Measurements from ENCODE around the gene SPDL1. TPM values are rescaled to one million over a fixed set of nuclear protein-coding genes. Genes with fewer than 3 reads are reported as not detected.

SPDL1 gene
- total RNA-seq, 1 experiment from 2014 or later: 29.9 TPM

- Histone ChIP-seq H2AFZ (ENCODE audit: low read length) (peak overlapping the region; percentile 97), H3K4me3 (ENCODE audit: low read length) (peak overlapping the region; percentile 88), H3K4me2 (ENCODE audit: low read length) (peak overlapping the region; percentile 92), H3K9ac (ENCODE audit: low read length) (peak overlapping the region; percentile 97), H3K27ac (ENCODE audit: low read length) (peak overlapping the region; percentile 48), H3K4me1 (ENCODE audit: insufficient read depth, low read length) (peaks cover 17% of the 10 kb centered on the region), H3K27me3 (ENCODE audit: low read length) (no peaks in the 10 kb centered on the region), H3K79me2 (ENCODE audit: low read length) (peaks cover 45% of the 10 kb centered on the region), H3F3A (ENCODE audit: low read length, unreplicated experiment) (no peaks in the 10 kb centered on the region), H3K9me3 (ENCODE audit: low read length) (no peaks in the 10 kb centered on the region), H4K20me1 (ENCODE audit: low read length) (no peaks in the 10 kb centered on the region), H3K36me3 (ENCODE audit: low read depth, low read length) (peaks cover 3% of the 10 kb centered on the region; the same call in 1 of the 2 replicates), H3K9me2 (replicated peaks; ENCODE audit: low read length) (no peaks in the 10 kb centered on the region)
- ChIA-PET POLR2A (ENCODE audit: unreplicated experiment) (interaction anchor here (1.6 kb wide), 1 partner anchor 10 kb away, joined by 27 read pairs; no protein-coding TSS in a partner anchor), CTCF (no interaction called here)
- TF ChIP-seq EZH2 (IDR thresholded peaks at IDR 0.05; ENCODE audit: low read length, unreplicated experiment) (no peak), EZH2phosphoT487 (IDR thresholded peaks at IDR 0.05; ENCODE audit: borderline replicate concordance, low read length) (no peak), CTCF (conservative IDR thresholded peaks at IDR 0.05; ENCODE audit: low read depth, low read length) (no peak)
- TSS peak; percentile 83 for BruUV-seq (replicated peaks)
- no peak for DNase-seq
- intact Hi-C loops (cut with micrococcal nuclease): loop anchor here (1.0 kb wide), 1 partner anchor 10 kb away; no protein-coding TSS in a partner anchor
- peak; percentile 13 for ATAC-seq
Measured at GRCh38 chr5:169583101-169583423, 511 bp upstream of the SPDL1 start.

- Histone ChIP-seq H3K9me3 (ENCODE audit: low read length) (no peaks in the 10 kb centered on the region), H2AFZ (ENCODE audit: low read length) (no peak overlapping the region), H3K36me3 (ENCODE audit: low read depth, low read length) (peaks cover 21% of the 10 kb centered on the region), H3K27me3 (ENCODE audit: low read length) (no peaks in the 10 kb centered on the region), H3K9me2 (replicated peaks; ENCODE audit: low read length) (no peaks in the 10 kb centered on the region), H3K4me2 (ENCODE audit: low read length) (peak overlapping the region; percentile 92), H4K20me1 (ENCODE audit: low read length) (no peaks in the 10 kb centered on the region), H3K9ac (ENCODE audit: low read length) (peak overlapping the region; percentile 97), H3K27ac (ENCODE audit: low read length) (no peak overlapping the region), H3K4me1 (ENCODE audit: insufficient read depth, low read length) (peaks cover 17% of the 10 kb centered on the region), H3K79me2 (ENCODE audit: low read length) (peaks cover 61% of the 10 kb centered on the region), H3K4me3 (ENCODE audit: low read length) (peak overlapping the region; percentile 88), H3F3A (ENCODE audit: low read length, unreplicated experiment) (no peaks in the 10 kb centered on the region)
- intact Hi-C loops (cut with micrococcal nuclease): loop anchor here (2.0 kb wide), 1 partner anchor 48 kb away; no protein-coding TSS in a partner anchor
- TF ChIP-seq CTCF (conservative IDR thresholded peaks at IDR 0.05; ENCODE audit: low read depth, low read length) (no peak; the same call in 1 of the 2 replicates), EZH2phosphoT487 (IDR thresholded peaks at IDR 0.05; ENCODE audit: borderline replicate concordance, low read length) (no peak), EZH2 (IDR thresholded peaks at IDR 0.05; ENCODE audit: low read length, unreplicated experiment) (no peak)
- POLR2A ChIA-PET (ENCODE audit: unreplicated experiment): no interaction called here
- no peak for ATAC-seq
- CTCF ChIA-PET: no interaction called here
- BruUV-seq (replicated peaks): no TSS peak
- no peak for DNase-seq
Measured at GRCh38 chr5:169584998-169585451, 1.5 kb downstream of the SPDL1 start.

GRCh38 chr5:169590602-169591001 is 7.0 kb downstream of the SPDL1 start:
- Histone ChIP-seq H3K9me3 (ENCODE audit: low read length) (no peaks in the 10 kb centered on the region), H3K27me3 (ENCODE audit: low read length) (no peaks in the 10 kb centered on the region), H3K36me3 (ENCODE audit: low read depth, low read length) (peaks cover 58% of the 10 kb centered on the region), H3K4me3 (ENCODE audit: low read length) (no peak overlapping the region), H3K4me1 (ENCODE audit: insufficient read depth, low read length) (peaks cover 52% of the 10 kb centered on the region), H3K79me2 (ENCODE audit: low read length) (peaks cover 56% of the 10 kb centered on the region), H4K20me1 (ENCODE audit: low read length) (no peaks in the 10 kb centered on the region), H3K9me2 (replicated peaks; ENCODE audit: low read length) (no peaks in the 10 kb centered on the region), H3K9ac (ENCODE audit: low read length) (no peak overlapping the region), H3K27ac (ENCODE audit: low read length) (peak overlapping the region; percentile 93), H3K4me2 (ENCODE audit: low read length) (no peak overlapping the region), H2AFZ (ENCODE audit: low read length) (no peak overlapping the region), H3F3A (ENCODE audit: low read length, unreplicated experiment) (peaks cover 12% of the 10 kb centered on the region)
- intact Hi-C loops (cut with micrococcal nuclease): loop anchor here (5.0 kb wide), 2 partner anchors 627 to 1797 kb away; partner anchors contain the start of gene NPM1
- ATAC-seq (no peak), DNase-seq (no peak)
- ChIA-PET CTCF (no interaction called here), POLR2A (ENCODE audit: unreplicated experiment) (no interaction called here)
- TF ChIP-seq EZH2 (IDR thresholded peaks at IDR 0.05; ENCODE audit: low read length, unreplicated experiment) (no peak), EZH2phosphoT487 (IDR thresholded peaks at IDR 0.05; ENCODE audit: borderline replicate concordance, low read length) (no peak), CTCF (conservative IDR thresholded peaks at IDR 0.05; ENCODE audit: low read depth, low read length) (no peak)
- no TSS peak for BruUV-seq (replicated peaks)
